22Rv1 (cell line): Measurements from ENCODE around the gene DPF3.

Source experiments
- CTCF ChIP-seq: fragments of 450-650 bp; IDR thresholded peaks from 2 replicates; pipeline ENCODE4 v1.5.1; 2017; ENCODE audit warnings: mild to moderate bottlenecking
- ZFX ChIP-seq: fragments of 450-650 bp; IDR thresholded peaks from 2 replicates; pipeline ENCODE4 v1.6.1; 2017; ENCODE audit warnings: antibody characterized with exemption, borderline replicate concordance

- TF ChIP-seq CTCF: no peak
- no peak for TF ChIP-seq ZFX
These were observed 187.4 kb downstream of the DPF3 start for GRCh38 chr14:72706485-72706884.
